Ovary (tissue), 3 donors: ENCODE results near the gene ITGA2.

ENCODE experiments used
- POLR2A ChIP-seq: fragments of 450-650 bp; IDR thresholded peaks from one replicate; pipeline ENCODE4 v1.6.1; 2017; ENCODE audit warnings: antibody characterized with exemption, mild to moderate bottlenecking, moderate library complexity
- TF ChIP-seq, protein P1 (sequence below), 3 donors: fragments of 450-650 bp in 2 of 3; fragments of 200-600 bp in 1 of 3; IDR thresholded peaks; one replicate each; pipeline versions ENCODE4 v1.5.1 to v1.8.0; 2016 to 2022; ENCODE audit warnings: antibody characterized with exemption in 3 of 3, mild to moderate bottlenecking in 1 of 3
- donor health status: DM: no; HTN: no; CAD: no.

DNA sequence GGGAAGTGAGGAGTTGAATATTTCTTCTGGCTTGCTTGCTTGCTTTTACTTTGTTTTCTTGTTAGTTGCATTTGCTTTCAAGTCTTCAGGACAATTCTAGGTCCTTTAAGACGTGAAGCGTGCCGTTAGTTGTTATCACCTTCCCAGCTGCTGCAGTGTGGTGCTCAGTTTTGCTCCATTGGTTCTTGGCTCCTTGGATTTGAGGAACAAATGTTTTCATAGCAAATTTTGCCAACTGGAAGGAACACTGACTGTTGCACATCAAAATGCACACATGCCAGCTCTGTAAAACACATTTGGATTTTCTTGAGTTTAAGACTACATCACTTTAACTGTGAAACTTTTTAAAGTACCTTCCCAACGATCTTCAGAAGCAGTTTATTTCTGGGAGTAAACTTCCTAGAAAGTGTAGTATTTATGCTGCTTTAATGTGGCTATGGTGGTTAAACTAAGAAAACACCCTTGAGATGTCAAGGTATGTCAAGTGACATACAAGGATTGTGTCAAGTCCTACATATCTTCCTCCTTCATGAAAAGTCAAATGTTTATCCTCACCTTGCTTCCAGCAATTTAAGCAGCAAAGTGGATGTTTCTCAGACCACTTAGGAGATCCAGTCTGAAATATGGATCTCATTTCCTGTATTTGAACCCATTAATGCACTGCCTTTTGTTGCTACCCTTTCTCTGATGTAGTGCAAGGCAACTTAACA, 95.5 kb downstream of the ITGA2 start:
- TF ChIP-seq, protein P1, sequence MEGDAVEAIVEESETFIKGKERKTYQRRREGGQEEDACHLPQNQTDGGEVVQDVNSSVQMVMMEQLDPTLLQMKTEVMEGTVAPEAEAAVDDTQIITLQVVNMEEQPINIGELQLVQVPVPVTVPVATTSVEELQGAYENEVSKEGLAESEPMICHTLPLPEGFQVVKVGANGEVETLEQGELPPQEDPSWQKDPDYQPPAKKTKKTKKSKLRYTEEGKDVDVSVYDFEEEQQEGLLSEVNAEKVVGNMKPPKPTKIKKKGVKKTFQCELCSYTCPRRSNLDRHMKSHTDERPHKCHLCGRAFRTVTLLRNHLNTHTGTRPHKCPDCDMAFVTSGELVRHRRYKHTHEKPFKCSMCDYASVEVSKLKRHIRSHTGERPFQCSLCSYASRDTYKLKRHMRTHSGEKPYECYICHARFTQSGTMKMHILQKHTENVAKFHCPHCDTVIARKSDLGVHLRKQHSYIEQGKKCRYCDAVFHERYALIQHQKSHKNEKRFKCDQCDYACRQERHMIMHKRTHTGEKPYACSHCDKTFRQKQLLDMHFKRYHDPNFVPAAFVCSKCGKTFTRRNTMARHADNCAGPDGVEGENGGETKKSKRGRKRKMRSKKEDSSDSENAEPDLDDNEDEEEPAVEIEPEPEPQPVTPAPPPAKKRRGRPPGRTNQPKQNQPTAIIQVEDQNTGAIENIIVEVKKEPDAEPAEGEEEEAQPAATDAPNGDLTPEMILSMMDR (IDR thresholded peaks at IDR 0.05): no peak
- no peak for TF ChIP-seq POLR2A
